Testis (tissue), 3 donors: Measurements from ENCODE around the gene GBE1. TPM values are rescaled to one million over a fixed set of nuclear protein-coding genes. Genes with fewer than 3 reads are reported as not detected.
A peak's percentile ranks its signal among the peaks of the same experiment; 100 is the strongest.

ENCODE experiments used
- DNase-seq: peaks from one replicate; pipeline ENCODE4 v3.0.0-alpha.2; 2019
- H3K27ac ChIP-seq, 2 donors: fragments of 200-600 bp; sonication (generic); one replicate each; pipeline ENCODE4 v1.5.1; 2019
- H3K27me3 ChIP-seq: fragments of 200-600 bp; sonication (generic); one replicate; pipeline ENCODE4 v1.5.1; 2019
- H3K36me3 ChIP-seq: fragments of 200-600 bp; sonication (generic); one replicate; pipeline ENCODE4 v1.5.1; 2017; ENCODE audit warnings: low read depth; ENCODE audit errors: missing control alignments
- H3K4me1 ChIP-seq: fragments of 200-600 bp; sonication (generic); one replicate; pipeline ENCODE4 v1.5.1; 2019
- H3K4me3 ChIP-seq, 2 donors: fragments of 200-600 bp; sonication (generic); one replicate each; pipeline ENCODE4 v1.5.1; 2017 to 2019
- H3K9me3 ChIP-seq: fragments of 200-600 bp; sonication (generic); one replicate; pipeline ENCODE4 v1.5.1; 2017
- POLR2A ChIP-seq: fragments of 450-650 bp; IDR thresholded peaks from one replicate; pipeline ENCODE4 v1.6.1; 2017; ENCODE audit warnings: antibody characterized with exemption, mild to moderate bottlenecking, moderate library complexity
- WGBS, 2 donors: methylation state at CpG; one replicate each; pipeline ENCODE4 v1.1.5; 2018; 5-methylcytosine and 5-hydroxymethylcytosine counted together
- intact Hi-C: fragments of 100-400 bp; cut with DNase I; formaldehyde crosslinking; loops from one replicate; pipeline ENCODE4 v1.15.1; 2023; ENCODE audit warnings: low total_unique reads
- polyA plus RNA-seq: library from polyadenylated mRNA; stranded (reverse); fragments of 350-450 nt; fragmentation: Illumina TruSeq; extraction: RNeasy Lipid Tissue Mini Kit (QIAGEN cat#74804); gene quantifications from one replicate; pipeline ENCODE4 v1.2.3, GENCODE V29; 2014; ENCODE audit warnings: low read depth, low replicate concordance; ENCODE audit not compliant: insufficient read depth
- total RNA-seq, 2 donors: library from RNA; depleted of rRNA; stranded (reverse); fragments of >200 nt; gene quantifications; one replicate each; pipeline ENCODE4 v1.2.3, GENCODE V29; 2016
- TF ChIP-seq, protein P1 (sequence below), 3 experiments: fragments of 450-650 bp in 2 of 3; fragments of 200-600 bp in 1 of 3; sonication (generic) in 1 of 3; IDR thresholded peaks; one replicate each; pipeline ENCODE4 v1.5.1; 2016 to 2019; ENCODE audit warnings: antibody characterized with exemption in 3 of 3, mild to moderate bottlenecking in 2 of 3, moderate library complexity in 1 of 3

Gene GBE1
- total and polyA plus RNA-seq, 3 donors from 2014 or later = 14.1 to 23.5 (median 19.4) TPM

DNA sequence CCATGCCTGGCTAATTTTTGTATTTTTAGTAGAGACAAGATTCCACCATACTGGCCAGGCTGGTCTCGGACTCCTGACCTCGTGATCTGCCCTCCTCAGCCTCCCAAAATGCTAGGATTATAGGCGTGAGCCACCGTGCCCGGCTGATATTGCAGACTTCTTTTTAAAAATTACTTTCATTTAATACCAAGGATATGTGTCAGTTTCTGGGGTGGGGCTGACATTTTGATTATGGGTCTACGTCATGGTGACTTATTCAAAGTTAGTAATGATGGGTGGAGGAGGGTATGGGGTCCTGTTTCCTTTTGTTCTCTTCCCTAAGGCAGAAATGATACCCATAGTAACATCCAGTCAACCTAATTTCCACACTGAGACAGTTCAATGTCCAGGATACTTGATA, 34.7 kb downstream of the GBE1 start:
- DNase-seq = no peak
- Histone ChIP-seq H3K4me1 (no peaks in the 10 kb centered on the region), H3K27me3 (no peaks in the 10 kb centered on the region), H3K4me3 (no peak overlapping the region), H3K27ac (no peak overlapping the region), H3K9me3 (no peaks in the 10 kb centered on the region), H3K36me3 (no peaks in the 10 kb centered on the region)
- TF ChIP-seq POLR2A = no peak
- TF ChIP-seq, protein P1, sequence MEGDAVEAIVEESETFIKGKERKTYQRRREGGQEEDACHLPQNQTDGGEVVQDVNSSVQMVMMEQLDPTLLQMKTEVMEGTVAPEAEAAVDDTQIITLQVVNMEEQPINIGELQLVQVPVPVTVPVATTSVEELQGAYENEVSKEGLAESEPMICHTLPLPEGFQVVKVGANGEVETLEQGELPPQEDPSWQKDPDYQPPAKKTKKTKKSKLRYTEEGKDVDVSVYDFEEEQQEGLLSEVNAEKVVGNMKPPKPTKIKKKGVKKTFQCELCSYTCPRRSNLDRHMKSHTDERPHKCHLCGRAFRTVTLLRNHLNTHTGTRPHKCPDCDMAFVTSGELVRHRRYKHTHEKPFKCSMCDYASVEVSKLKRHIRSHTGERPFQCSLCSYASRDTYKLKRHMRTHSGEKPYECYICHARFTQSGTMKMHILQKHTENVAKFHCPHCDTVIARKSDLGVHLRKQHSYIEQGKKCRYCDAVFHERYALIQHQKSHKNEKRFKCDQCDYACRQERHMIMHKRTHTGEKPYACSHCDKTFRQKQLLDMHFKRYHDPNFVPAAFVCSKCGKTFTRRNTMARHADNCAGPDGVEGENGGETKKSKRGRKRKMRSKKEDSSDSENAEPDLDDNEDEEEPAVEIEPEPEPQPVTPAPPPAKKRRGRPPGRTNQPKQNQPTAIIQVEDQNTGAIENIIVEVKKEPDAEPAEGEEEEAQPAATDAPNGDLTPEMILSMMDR (IDR thresholded peaks at IDR 0.05) = no peak
- WGBS, 2 donors = 94 to 95% methylated on average over 6 of the region's 6 CpGs
- intact Hi-C loops = no loop called here

DNA sequence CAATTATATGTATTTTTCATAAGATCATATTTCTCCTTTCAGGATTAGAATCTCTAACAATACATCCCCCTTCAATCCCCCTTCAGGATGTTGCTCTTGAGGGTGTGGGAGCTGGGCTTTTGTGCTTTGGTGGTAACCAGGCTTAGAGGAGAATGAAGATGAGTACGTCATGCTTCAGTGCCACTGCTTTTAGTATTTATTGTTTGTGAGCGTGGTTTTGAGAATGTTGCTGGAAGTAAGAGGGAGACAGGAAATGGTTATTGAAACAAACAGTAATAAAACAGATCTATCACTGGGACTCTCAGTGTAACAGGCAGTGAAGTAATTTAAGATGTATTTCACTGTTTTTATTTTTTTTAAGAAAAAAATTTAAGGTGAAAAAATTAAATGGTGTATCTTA, 35.3 kb downstream of the GBE1 start:
- 94% methylated on average over 2 of the region's 2 CpGs for WGBS, 2 donors
- H3K4me3 ChIP-seq = no peak overlapping the region
- intact Hi-C loops = no loop called here

DNA sequence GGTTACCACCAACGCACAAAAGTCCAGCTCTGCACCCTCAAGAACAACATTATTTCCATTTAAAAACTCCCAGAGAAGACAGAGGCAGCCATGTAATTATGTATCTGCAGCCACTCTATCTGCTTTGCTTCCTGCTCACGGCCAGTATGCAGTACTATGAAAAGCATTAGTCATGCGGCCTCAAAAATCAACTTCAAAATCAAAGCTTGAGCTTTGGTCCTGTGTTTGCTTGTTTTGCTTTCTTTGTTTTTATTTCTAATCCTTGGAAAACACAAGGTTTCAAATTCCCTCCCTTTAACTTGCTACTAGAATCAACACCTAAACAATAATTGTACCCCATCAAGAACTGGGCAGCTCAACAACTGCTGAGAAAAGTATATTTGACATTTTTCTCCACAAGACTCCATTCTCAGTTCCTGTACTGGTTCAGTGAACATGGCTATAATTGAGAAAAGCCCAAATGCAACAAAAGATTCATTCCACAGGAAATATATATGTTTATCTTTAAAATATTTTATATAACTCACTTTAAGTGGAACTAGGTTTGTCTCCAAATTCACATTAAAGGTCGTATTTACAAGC, 37.6 kb downstream of the GBE1 start:
- DNase-seq = no peak
- no peaks in the 10 kb centered on the region for H3K4me1 ChIP-seq
- no peak overlapping the region for H3K27ac ChIP-seq

More for the DNA sequence above, 35.3 kb downstream of the GBE1 start:
- Histone ChIP-seq H3K27me3 (no peaks in the 10 kb centered on the region), H3K4me1 (no peaks in the 10 kb centered on the region), H3K27ac (no peak overlapping the region), H3K9me3 (no peaks in the 10 kb centered on the region), H3K36me3 (no peaks in the 10 kb centered on the region)
- DNase-seq = no peak
- TF ChIP-seq, protein P1 (IDR thresholded peaks at IDR 0.05) = no peak
- TF ChIP-seq POLR2A = no peak

DNA sequence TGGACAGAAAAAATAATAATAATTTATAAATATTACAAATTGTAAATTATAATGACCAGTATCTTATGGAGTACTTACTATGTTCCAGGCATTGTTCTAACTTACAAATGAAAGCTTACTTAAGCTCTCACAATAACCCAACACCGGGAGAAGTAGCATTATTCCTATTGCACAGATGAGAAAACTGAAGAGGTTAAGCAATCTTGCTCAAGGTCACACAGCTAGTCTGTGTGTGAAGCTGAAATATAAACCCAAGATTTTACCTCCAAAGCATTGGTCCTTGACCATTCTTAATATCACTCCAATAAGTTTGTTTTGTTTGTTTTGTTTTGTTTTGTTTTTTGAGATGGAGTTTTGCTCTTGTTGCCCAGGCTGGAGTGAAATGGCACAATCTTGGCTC, 43.1 kb downstream of the GBE1 start:
- no peaks in the 10 kb centered on the region for H3K9me3 ChIP-seq
- WGBS, 2 donors = 95% methylated on average over 1 of the region's 1 CpG
- no peak for DNase-seq
- no peak overlapping the region for H3K27ac ChIP-seq
- H3K4me3 ChIP-seq = no peak overlapping the region
- no peaks in the 10 kb centered on the region for H3K27me3 ChIP-seq
- H3K36me3 ChIP-seq = no peaks in the 10 kb centered on the region
- no peaks in the 10 kb centered on the region for H3K4me1 ChIP-seq
- intact Hi-C loops = no loop called here
- TF ChIP-seq, protein P1 (IDR thresholded peaks at IDR 0.05) = no peak
- no peak for TF ChIP-seq POLR2A

More for the DNA sequence above, 37.6 kb downstream of the GBE1 start:
- no peaks in the 10 kb centered on the region for H3K9me3 ChIP-seq
- H3K4me3 ChIP-seq = no peak overlapping the region
- intact Hi-C loops = no loop called here
- 70 to 80% methylated on average over 4 of the region's 4 CpGs for WGBS, 2 donors
- H3K27me3 ChIP-seq = no peaks in the 10 kb centered on the region
- no peaks in the 10 kb centered on the region for H3K36me3 ChIP-seq
- TF ChIP-seq, protein P1 (IDR thresholded peaks at IDR 0.05) = no peak
- TF ChIP-seq POLR2A = no peak

DNA sequence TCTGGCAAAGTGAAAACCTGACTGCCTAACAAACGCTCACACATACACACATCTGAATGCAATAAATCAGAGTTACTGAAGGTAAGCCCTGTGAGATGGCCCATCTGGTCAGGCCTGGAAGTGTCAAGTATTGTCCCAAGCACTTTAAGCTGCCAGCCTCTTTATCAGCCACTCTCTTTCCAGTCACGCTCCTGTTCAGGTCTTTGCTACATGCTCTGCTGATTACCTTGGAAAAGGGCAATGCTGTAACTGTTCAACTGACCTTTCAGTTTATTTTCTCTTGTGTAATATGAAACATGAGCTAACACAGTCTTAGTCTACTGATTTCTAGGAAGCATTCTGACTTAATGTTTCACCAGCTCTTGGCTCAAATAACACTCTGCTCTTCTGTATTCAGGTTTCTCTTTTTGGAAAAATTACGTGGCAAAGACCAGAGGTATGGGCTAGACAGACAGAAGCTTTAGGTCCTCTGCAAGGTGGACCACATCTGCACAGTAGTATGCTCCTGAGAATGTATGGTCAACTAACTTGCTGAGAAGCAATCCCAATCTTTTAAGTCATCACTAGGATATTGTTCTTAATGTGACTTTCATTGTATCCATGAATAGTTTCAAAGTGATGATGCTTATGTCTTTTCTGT, 44.5 kb downstream of the GBE1 start:
- WGBS, 2 donors = 70 to 82% methylated on average over 3 of the region's 3 CpGs
- Histone ChIP-seq H3K4me3 (no peak overlapping the region), H3K9me3 (no peaks in the 10 kb centered on the region), H3K36me3 (no peaks in the 10 kb centered on the region), H3K27me3 (no peaks in the 10 kb centered on the region), H3K27ac (no peak overlapping the region), H3K4me1 (no peaks in the 10 kb centered on the region)
- DNase-seq = peak; percentile 41
- no peak for TF ChIP-seq POLR2A
- TF ChIP-seq, protein P1 (IDR thresholded peaks at IDR 0.05) = no peak
- intact Hi-C loops = no loop called here
